ENCODE data around the gene CEBPG. TPM values are rescaled to one million over a fixed set of nuclear protein-coding genes. Genes with fewer than 3 reads are reported as not detected.

CEBPG gene
- total RNA-seq, 6 experiments from 2014 or later: 15.0 to 32.3 (median 27.1) TPM

DNA sequence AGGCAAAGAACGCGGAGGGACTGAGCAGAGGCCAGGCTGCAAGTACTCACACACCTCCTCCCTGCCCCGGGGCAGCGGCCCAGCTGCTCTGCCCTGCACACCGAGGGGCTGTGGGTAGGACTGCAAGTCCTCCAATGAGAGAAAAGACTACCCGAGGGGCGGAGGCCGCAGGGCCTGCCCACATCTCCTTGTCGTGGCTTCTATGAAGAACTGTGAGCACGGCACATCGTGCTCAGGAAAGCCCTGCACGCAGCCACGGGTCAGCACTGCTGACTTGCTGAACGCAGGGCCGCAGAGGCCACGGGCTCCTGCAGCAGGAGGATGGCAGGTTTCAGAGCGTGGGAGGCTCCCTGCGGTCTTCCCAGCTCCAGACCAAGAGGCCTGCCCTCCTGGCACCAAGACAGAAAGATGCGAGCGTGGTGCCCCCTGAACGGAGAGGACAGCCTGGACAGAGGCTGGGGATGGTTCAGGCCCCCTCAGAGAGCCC lies 37.4 kb downstream of the CEBPG start:
- H3K27ac ChIP-seq: no peak overlapping the region
- peaks cover 0 to 11% (median 4%) of the 10 kb centered on the region in 4 donors for H3K4me1 ChIP-seq
- 20% methylated on average over 1 of the region's 21 CpGs for WGBS (ENCODE audit: insufficient coverage, low coverage, low lambda C conversion rate, missing lambda C conversion rate)
- intact Hi-C loops (cut with DNase I): no loop called here
- DNase-seq (peak in 2 of 3 donors; percentile 73 to 85), ATAC-seq (peak in 3 of 4 donors; percentile 14 to 29 (median 26))
- H3K4me3 ChIP-seq: no peak overlapping the region
- no peaks in the 10 kb centered on the region for H3K9me3 ChIP-seq
- no peaks in the 10 kb centered on the region for H3K27me3 ChIP-seq
- H3K36me3 ChIP-seq: peaks cover 0 to 25% (median 0%) of the 10 kb centered on the region in 4 donors
- TF ChIP-seq CTCF (IDR thresholded peaks at IDR 0.05) (no peak), POLR2A (IDR thresholded peaks at IDR 0.05) (no peak)

GRCh38 chr19:33411621-33412180 lies 38.2 kb downstream of the CEBPG start:
- no peak overlapping the region for H3K27ac ChIP-seq
- H3K4me1 ChIP-seq: peaks cover 0 to 5% (median under 1%) of the 10 kb centered on the region in 4 donors
- peak in 1 of 3 donors; percentile 56 for DNase-seq
- intact Hi-C loops (cut with DNase I): no loop called here
- ATAC-seq: no peak
- H3K4me3 ChIP-seq: no peak overlapping the region
- H3K36me3 ChIP-seq: peaks cover 0 to 25% (median 0%) of the 10 kb centered on the region in 4 donors
- no CpG with 5 or more reads among the region's 20 CpGs for WGBS (ENCODE audit: insufficient coverage, low coverage, low lambda C conversion rate, missing lambda C conversion rate)
- H3K9me3 ChIP-seq: no peaks in the 10 kb centered on the region
- no peaks in the 10 kb centered on the region for H3K27me3 ChIP-seq
- TF ChIP-seq CTCF (IDR thresholded peaks at IDR 0.05) (no peak), POLR2A (IDR thresholded peaks at IDR 0.05) (no peak)

GRCh38 chr19:33412601-33413425 lies 39.3 kb downstream of the CEBPG start:
- peak in 1 of 3 donors; percentile 50 for DNase-seq
- WGBS (ENCODE audit: insufficient coverage, low coverage, low lambda C conversion rate, missing lambda C conversion rate): 64% methylated on average over 8 of the region's 18 CpGs

DNA sequence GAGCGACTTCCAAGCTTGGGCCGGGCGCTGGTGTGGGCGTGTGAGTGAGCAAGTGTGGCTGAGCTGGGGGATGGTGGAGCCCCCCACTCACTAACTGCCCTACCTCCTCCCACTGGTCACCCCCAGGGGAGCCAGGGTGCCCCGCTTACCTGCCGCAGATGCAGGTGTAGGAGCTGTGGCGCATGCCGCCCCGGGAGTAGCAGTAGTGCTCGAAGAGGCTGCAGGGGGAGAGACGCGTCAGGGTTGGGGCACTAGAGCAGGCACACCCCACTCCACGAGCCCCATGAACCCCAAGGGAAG lies 39.9 kb downstream of the CEBPG start:
- H3K4me1 ChIP-seq: peaks cover 0 to 3% (median 0%) of the 10 kb centered on the region in 4 donors
- no peak overlapping the region for H3K4me3 ChIP-seq
- intact Hi-C loops (cut with DNase I): no loop called here
- ATAC-seq (no peak), DNase-seq (no peak)
- no peak overlapping the region for H3K27ac ChIP-seq
- WGBS (ENCODE audit: insufficient coverage, low coverage, low lambda C conversion rate, missing lambda C conversion rate): 100% methylated on average over 1 of the region's 13 CpGs
- TF ChIP-seq CTCF (IDR thresholded peaks at IDR 0.05) (no peak), POLR2A (IDR thresholded peaks at IDR 0.05) (no peak)
- no peaks in the 10 kb centered on the region for H3K27me3 ChIP-seq
- H3K9me3 ChIP-seq: no peaks in the 10 kb centered on the region
- H3K36me3 ChIP-seq: peaks cover 0 to 25% (median 0%) of the 10 kb centered on the region in 4 donors

More at GRCh38 chr19:33412601-33413425, 39.3 kb downstream of the CEBPG start:
- no peaks in the 10 kb centered on the region for H3K27me3 ChIP-seq
- no peak for ATAC-seq
- H3K4me3 ChIP-seq: no peak overlapping the region
- H3K36me3 ChIP-seq: peaks cover 0 to 25% (median 0%) of the 10 kb centered on the region in 4 donors
- peaks cover 0 to 3% (median 0%) of the 10 kb centered on the region in 4 donors for H3K4me1 ChIP-seq
- no peak overlapping the region for H3K27ac ChIP-seq
- no peak for TF ChIP-seq CTCF (IDR thresholded peaks at IDR 0.05)
- TF ChIP-seq POLR2A (IDR thresholded peaks at IDR 0.05): no peak
- intact Hi-C loops (cut with DNase I): no loop called here
- H3K9me3 ChIP-seq: no peaks in the 10 kb centered on the region
